Upper lobe of left lung (tissue), 6 donors: Measurements from ENCODE around the gene PRDM2. TPM values are rescaled to one million over a fixed set of nuclear protein-coding genes. Genes with fewer than 3 reads are reported as not detected.

Source experiments
- ATAC-seq, 2 donors: fragments of 200-7000 bp; cut with Tn5 transposase; one replicate each; pipeline ENCODE4 v1.9.1; 2022; ENCODE audit warnings: mild to moderate bottlenecking in 2 of 2, moderate library complexity in 2 of 2; ENCODE audit not compliant: low FRiP score in 2 of 2
- DNase-seq, 2 donors: peaks; one replicate each; pipeline ENCODE4 v3.0.0-alpha.2; 2019 to 2020
- H3K27ac ChIP-seq, 4 donors: fragments of 200-600 bp; sonication (generic); one replicate each; pipeline ENCODE4 v1.5.1; 2016 to 2019
- H3K27me3 ChIP-seq, 4 donors: fragments of 200-600 bp; sonication (generic); one replicate each; pipeline ENCODE4 v1.5.1; 2017 to 2019
- H3K36me3 ChIP-seq, 4 donors: fragments of 200-600 bp; sonication (generic); one replicate each; pipeline ENCODE4 v1.5.1; 2016 to 2019
- H3K4me1 ChIP-seq, 4 donors: fragments of 200-600 bp; sonication (generic); one replicate each; pipeline ENCODE4 v1.5.1; 2018 to 2019
- H3K4me3 ChIP-seq, 4 donors: fragments of 200-600 bp; sonication (generic); one replicate each; pipeline ENCODE4 v1.5.1; 2017 to 2019; ENCODE audit warnings: mild to moderate bottlenecking in 2 of 4, moderate library complexity in 1 of 4
- H3K9me3 ChIP-seq, 4 donors: fragments of 200-600 bp; sonication (generic); one replicate each; pipeline ENCODE4 v1.5.1; 2018 to 2019
- EP300 ChIP-seq, 4 donors: sonication (generic); formaldehyde crosslinking; IDR thresholded peaks; one replicate each; pipeline ENCODE4 v1.5.1; 2017; ENCODE audit warnings: antibody characterized with exemption in 4 of 4, control low read depth in 2 of 4
- POLR2A ChIP-seq, 4 donors: fragments of 450-650 bp; IDR thresholded peaks; one replicate each; pipeline ENCODE4 v1.5.1; 2016 to 2017; ENCODE audit warnings: antibody characterized with exemption in 4 of 4, mild to moderate bottlenecking in 2 of 4
- POLR2AphosphoS5 ChIP-seq, 2 donors: sonication (generic); formaldehyde crosslinking; IDR thresholded peaks; one replicate each; pipeline ENCODE4 v1.5.1; 2017; ENCODE audit warnings: antibody characterized with exemption in 2 of 2
- WGBS, 2 donors: methylation state at CpG; one replicate each; pipeline ENCODE4 v1.1.5; 2017 to 2018; 5-methylcytosine and 5-hydroxymethylcytosine counted together
- total RNA-seq, 6 donors: library from RNA; depleted of rRNA in 4 of 6; stranded (reverse); fragments of >200 nt in 4 of 6; gene quantifications; one replicate each; pipeline versions ENCODE4 v1.1.0 to v1.2.1, GENCODE V29; 2016 to 2021
- TF ChIP-seq, protein P1 (sequence below), 6 experiments: fragments of 450-650 bp in 4 of 6; fragments of 200-600 bp in 2 of 6; sonication (generic) in 2 of 6; IDR thresholded peaks; one replicate each; pipeline ENCODE4 v1.5.1; 2016 to 2019; ENCODE audit warnings: antibody characterized with exemption in 6 of 6
- donor health status: DM: no; HTN: no; CAD: no; lungs with moderate emphysema.
- donor health status: DM: no; HTN: yes; CAD: no; lungs with severe emphysema.

The PRDM2 gene
- total RNA-seq, 6 donors from 2014 or later: 35.0 to 70.2 (median 40.9) TPM

DNA sequence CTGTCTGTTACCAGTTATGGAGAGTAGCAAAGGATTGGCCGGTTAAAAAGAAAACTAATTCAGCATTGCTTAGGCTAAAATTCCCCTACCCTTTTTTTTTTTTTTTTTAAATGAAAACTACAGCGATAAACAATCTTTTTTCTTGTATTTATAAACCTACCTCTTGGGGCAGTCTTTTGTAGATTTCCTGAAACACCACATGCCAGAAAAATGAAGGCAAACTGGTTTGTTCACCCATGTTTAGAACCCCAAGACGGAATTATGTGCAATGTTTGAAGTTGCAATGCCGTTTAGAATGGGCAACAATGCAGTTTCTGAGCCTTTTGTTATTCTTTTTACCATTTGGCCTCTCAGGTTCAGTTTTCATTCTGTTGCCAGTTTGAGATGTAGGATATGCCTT lies 59.1 kb downstream of the PRDM2 start:
- no peaks in the 10 kb centered on the region for H3K36me3 ChIP-seq

DNA sequence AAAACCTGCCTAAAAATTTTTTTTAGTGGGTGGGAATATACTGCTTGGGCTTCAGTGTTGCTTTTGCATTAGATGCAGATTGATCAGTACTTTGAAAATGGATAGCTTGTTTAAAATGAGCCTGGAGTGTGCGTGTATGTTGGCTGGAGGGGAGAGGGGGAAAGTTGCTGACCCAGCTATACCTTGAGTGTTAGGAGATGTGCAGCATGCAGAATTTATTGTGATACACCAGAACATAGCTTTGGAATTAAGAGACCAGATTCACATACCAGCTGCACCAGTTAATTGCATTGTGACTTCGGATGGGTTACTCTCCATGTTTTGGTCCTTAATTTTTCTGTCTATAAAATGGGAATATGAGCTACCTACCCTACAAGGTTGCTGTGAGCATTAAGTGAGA lies 60.4 kb downstream of the PRDM2 start:
- no peak for DNase-seq
- peak overlapping the region in 3 of 4 donors; percentile 4 to 65 (median 39) for H3K27ac ChIP-seq

More for the DNA sequence above, 59.1 kb downstream of the PRDM2 start:
- Histone ChIP-seq H3K9me3 (no peaks in the 10 kb centered on the region), H3K4me3 (no peak overlapping the region), H3K4me1 (peaks cover 56 to 87% (median 68%) of the 10 kb centered on the region in 4 donors), H3K27ac (peak overlapping the region; percentile 26 to 65 (median 48)), H3K27me3 (no peaks in the 10 kb centered on the region)
- TF ChIP-seq, protein P1, sequence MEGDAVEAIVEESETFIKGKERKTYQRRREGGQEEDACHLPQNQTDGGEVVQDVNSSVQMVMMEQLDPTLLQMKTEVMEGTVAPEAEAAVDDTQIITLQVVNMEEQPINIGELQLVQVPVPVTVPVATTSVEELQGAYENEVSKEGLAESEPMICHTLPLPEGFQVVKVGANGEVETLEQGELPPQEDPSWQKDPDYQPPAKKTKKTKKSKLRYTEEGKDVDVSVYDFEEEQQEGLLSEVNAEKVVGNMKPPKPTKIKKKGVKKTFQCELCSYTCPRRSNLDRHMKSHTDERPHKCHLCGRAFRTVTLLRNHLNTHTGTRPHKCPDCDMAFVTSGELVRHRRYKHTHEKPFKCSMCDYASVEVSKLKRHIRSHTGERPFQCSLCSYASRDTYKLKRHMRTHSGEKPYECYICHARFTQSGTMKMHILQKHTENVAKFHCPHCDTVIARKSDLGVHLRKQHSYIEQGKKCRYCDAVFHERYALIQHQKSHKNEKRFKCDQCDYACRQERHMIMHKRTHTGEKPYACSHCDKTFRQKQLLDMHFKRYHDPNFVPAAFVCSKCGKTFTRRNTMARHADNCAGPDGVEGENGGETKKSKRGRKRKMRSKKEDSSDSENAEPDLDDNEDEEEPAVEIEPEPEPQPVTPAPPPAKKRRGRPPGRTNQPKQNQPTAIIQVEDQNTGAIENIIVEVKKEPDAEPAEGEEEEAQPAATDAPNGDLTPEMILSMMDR (IDR thresholded peaks at IDR 0.05): no peak
- TF ChIP-seq EP300 (IDR thresholded peaks at IDR 0.05) (peak in 1 of 4 donors; percentile 69), POLR2A (IDR thresholded peaks at IDR 0.05) (no peak), POLR2AphosphoS5 (IDR thresholded peaks at IDR 0.05) (no peak)
- no peak for DNase-seq
- 45 to 59% methylated on average over 4 of the region's 4 CpGs for WGBS, 2 donors
- peak in 1 of 2 donors; percentile 62 for ATAC-seq

DNA sequence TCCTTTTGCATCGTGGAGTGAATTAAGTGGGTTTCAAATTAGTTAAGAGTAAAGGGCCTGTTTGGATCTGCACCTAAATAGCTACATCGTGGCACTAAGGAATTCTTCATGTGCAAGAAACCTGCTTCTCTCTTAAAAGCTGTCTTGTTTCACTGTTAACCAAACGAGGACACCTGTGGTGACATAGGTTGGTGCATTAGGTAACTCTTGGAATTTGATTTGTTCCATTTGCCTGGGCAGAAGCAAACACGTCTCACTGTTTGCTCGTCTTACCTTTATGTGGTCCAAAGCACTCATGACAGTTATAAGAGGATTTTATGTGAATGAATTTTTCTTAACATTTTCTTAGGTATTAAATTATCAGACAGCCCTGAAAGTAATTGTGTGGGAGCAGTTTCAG lies 60.9 kb downstream of the PRDM2 start:
- TF ChIP-seq, protein P1 (IDR thresholded peaks at IDR 0.05): peak in 1 of 6 experiments; percentile 13
- TF ChIP-seq EP300 (IDR thresholded peaks at IDR 0.05) (no peak), POLR2AphosphoS5 (IDR thresholded peaks at IDR 0.05) (no peak)
- peaks cover 67 to 92% (median 74%) of the 10 kb centered on the region in 4 donors for H3K4me1 ChIP-seq
- H3K27ac ChIP-seq: peak overlapping the region in 1 of 4 donors; percentile 4
- DNase-seq (no peak), ATAC-seq (no peak)
- 49 to 62% methylated on average over 5 of the region's 5 CpGs for WGBS, 2 donors
- no peaks in the 10 kb centered on the region for H3K36me3 ChIP-seq
- H3K9me3 ChIP-seq: no peaks in the 10 kb centered on the region
- H3K4me3 ChIP-seq: no peak overlapping the region
- no peaks in the 10 kb centered on the region for H3K27me3 ChIP-seq

More for the DNA sequence above, 60.4 kb downstream of the PRDM2 start:
- Histone ChIP-seq H3K27me3 (no peaks in the 10 kb centered on the region), H3K9me3 (no peaks in the 10 kb centered on the region), H3K36me3 (no peaks in the 10 kb centered on the region), H3K4me3 (no peak overlapping the region), H3K4me1 (peaks cover 67 to 88% (median 74%) of the 10 kb centered on the region in 4 donors)
- ATAC-seq: no peak
- 83 to 90% methylated on average over 2 of the region's 2 CpGs for WGBS, 2 donors
- no peak for TF ChIP-seq POLR2A (IDR thresholded peaks at IDR 0.05)

DNA sequence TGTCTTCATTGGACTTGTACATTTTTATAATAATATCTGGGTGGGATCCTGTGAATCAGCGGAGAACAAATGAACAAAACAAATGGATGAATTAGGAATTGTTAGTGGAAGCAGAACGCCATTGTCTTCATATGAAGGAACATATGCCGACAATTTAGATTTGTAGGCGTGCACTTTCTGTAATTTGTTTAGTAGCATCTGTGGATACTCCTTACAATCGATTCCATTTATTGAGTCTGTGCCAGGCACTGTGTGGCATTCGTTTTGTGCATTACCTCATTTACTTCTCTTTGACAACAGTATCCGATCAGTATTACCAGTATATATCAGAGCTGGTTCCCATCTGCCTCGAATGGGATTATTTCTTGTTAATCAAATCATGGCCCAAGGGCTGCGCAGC lies 61.9 kb downstream of the PRDM2 start:
- Histone ChIP-seq H3K27me3 (no peaks in the 10 kb centered on the region), H3K9me3 (no peaks in the 10 kb centered on the region), H3K36me3 (no peaks in the 10 kb centered on the region), H3K4me3 (no peak overlapping the region), H3K27ac (no peak overlapping the region), H3K4me1 (peaks cover 62 to 92% (median 68%) of the 10 kb centered on the region in 4 donors)
- no peak for DNase-seq
- no peak for ATAC-seq
- TF ChIP-seq POLR2A (IDR thresholded peaks at IDR 0.05): no peak
- TF ChIP-seq EP300 (IDR thresholded peaks at IDR 0.05): no peak
- no peak for TF ChIP-seq POLR2AphosphoS5 (IDR thresholded peaks at IDR 0.05)
- TF ChIP-seq, protein P1 (IDR thresholded peaks at IDR 0.05): no peak
- 87 to 89% methylated on average over 9 of the region's 9 CpGs for WGBS, 2 donors

DNA sequence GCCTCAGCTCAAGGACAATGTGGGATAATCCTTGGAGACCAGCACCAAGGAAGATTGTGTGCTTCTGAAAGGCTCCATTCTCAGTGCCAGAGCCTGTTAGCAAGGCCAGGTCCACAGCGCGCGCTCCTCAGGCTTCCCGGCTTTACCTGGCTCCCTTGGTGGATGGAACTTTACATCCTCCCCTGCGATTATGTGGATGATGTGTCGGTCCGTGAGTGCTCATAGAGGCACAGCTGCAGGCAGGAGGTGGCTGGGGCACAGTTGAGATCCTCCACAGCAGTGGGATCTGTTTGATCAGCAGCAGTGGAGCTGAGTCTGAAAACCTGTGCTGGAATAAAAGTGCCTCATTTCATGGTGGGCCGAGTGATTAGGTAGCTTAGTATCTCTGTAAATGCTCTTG lies 62.7 kb downstream of the PRDM2 start:
- Histone ChIP-seq H3K27me3 (no peaks in the 10 kb centered on the region), H3K27ac (no peak overlapping the region), H3K9me3 (no peaks in the 10 kb centered on the region), H3K36me3 (no peaks in the 10 kb centered on the region), H3K4me3 (no peak overlapping the region), H3K4me1 (peaks cover 55 to 92% (median 62%) of the 10 kb centered on the region in 4 donors)
- TF ChIP-seq EP300 (IDR thresholded peaks at IDR 0.05) (no peak), POLR2A (IDR thresholded peaks at IDR 0.05) (no peak), POLR2AphosphoS5 (IDR thresholded peaks at IDR 0.05) (no peak)
- TF ChIP-seq, protein P1 (IDR thresholded peaks at IDR 0.05): no peak
- DNase-seq: peak in 1 of 2 donors; percentile 51
- no peak for ATAC-seq
- WGBS, 2 donors: 82 to 90% methylated on average over 3 to 8 of the region's 8 CpGs
